WTC11 (cell line): ENCODE data around the gene TMBIM6. TPM values are rescaled to one million over a fixed set of nuclear protein-coding genes. Genes with fewer than 3 reads are reported as not detected.

Experiments used
- ATAC-seq: fragments of 200-7000 bp; cut with Tn5 transposase; 2 replicates; pipeline ENCODE4 v1.10.0; 2021; ENCODE audit warnings: mild to moderate bottlenecking, moderate library complexity
- CTCF ChIA-PET: fragments of 300-600 bp; sonication (Branson Sonifier 250); formaldehyde crosslinking; loops from one replicate; lab custom pipeline; 2021; ENCODE audit warnings: antibody characterized with exemption; lab: Charles Lee
- POLR2A ChIA-PET: fragments of 350-600 bp; sonication (Branson Sonifier 250); formaldehyde crosslinking; loops from one replicate; lab custom pipeline; 2021; ENCODE audit warnings: antibody characterized with exemption; lab: Charles Lee
- DNase-seq: peaks from one replicate; pipeline ENCODE4 v3.0.0; 2021; ENCODE audit warnings: low spot score
- H3K27ac Mint-ChIP-seq: 2 replicates; pipeline ENCODE4 v1.8.0; 2021; ENCODE audit warnings: mixed read lengths
- H3K27me3 Mint-ChIP-seq: 2 replicates; pipeline ENCODE4 v1.8.0; 2021; ENCODE audit warnings: low read depth, mild to moderate bottlenecking, moderate library complexity, mixed read lengths
- H3K36me3 Mint-ChIP-seq: 2 replicates; pipeline ENCODE4 v1.8.0; 2021; ENCODE audit warnings: mixed read lengths
- H3K4me1 Mint-ChIP-seq: 2 replicates; pipeline ENCODE4 v1.8.0; 2022; ENCODE audit warnings: mixed read lengths
- H3K4me3 Mint-ChIP-seq: 2 replicates; pipeline ENCODE4 v1.8.0; 2021; ENCODE audit warnings: mild to moderate bottlenecking, moderate library complexity, mixed read lengths
- H3K9me3 Mint-ChIP-seq: 2 replicates; pipeline ENCODE4 v1.8.0; 2021; ENCODE audit warnings: mixed read lengths
- CBFB ChIP-seq: sonication (generic); formaldehyde crosslinking; IDR thresholded peaks from 2 replicates; pipeline ENCODE4 v1.8.1; 2022; ENCODE audit warnings: mild to moderate bottlenecking, low read depth, missing genetic modification reagents
- ELF4 ChIP-seq: sonication (generic); formaldehyde crosslinking; IDR thresholded peaks from 2 replicates; pipeline ENCODE4 v1.8.1; 2022; ENCODE audit warnings: low read depth, mild to moderate bottlenecking, moderate library complexity, missing genetic modification reagents
- FOXP1 ChIP-seq: sonication (generic); formaldehyde crosslinking; IDR thresholded peaks from 2 replicates; pipeline ENCODE4 v1.8.0; 2022; ENCODE audit warnings: missing genetic modification reagents, mild to moderate bottlenecking, moderate library complexity, borderline replicate concordance
- JAZF1 ChIP-seq: fragments of 250-450 bp; sonication (Bioruptor Pico); IDR thresholded peaks from 2 replicates; pipeline ENCODE4 v1.9.0; 2021; ENCODE audit warnings: moderate library complexity, mild to moderate bottlenecking, inconsistent platforms
- KAT7 ChIP-seq: sonication (generic); formaldehyde crosslinking; IDR thresholded peaks from 2 replicates; pipeline ENCODE4 v1.8.1; 2023; ENCODE audit warnings: missing genetic modification reagents, mild to moderate bottlenecking, borderline replicate concordance
- MYBL2 ChIP-seq: sonication (generic); formaldehyde crosslinking; IDR thresholded peaks from 2 replicates; pipeline ENCODE4 v1.8.1; 2023; ENCODE audit warnings: mild to moderate bottlenecking, moderate library complexity, missing genetic modification reagents
- SMAD4 ChIP-seq: sonication (generic); formaldehyde crosslinking; IDR thresholded peaks from 2 replicates; pipeline ENCODE4 v1.8.0; 2022; ENCODE audit warnings: mild to moderate bottlenecking, missing genetic modification reagents
- SOX15 ChIP-seq: fragments of 250-450 bp; sonication (Bioruptor Pico); IDR thresholded peaks from 2 replicates; pipeline ENCODE4 v1.9.0; 2021; ENCODE audit warnings: mild to moderate bottlenecking
- TP53 ChIP-seq: sonication (generic); formaldehyde crosslinking; IDR thresholded peaks from 2 replicates; pipeline ENCODE4 v1.8.1; 2023; ENCODE audit warnings: mild to moderate bottlenecking, missing genetic modification reagents
- ZNF671 ChIP-seq: fragments of 250-450 bp; sonication (Bioruptor Pico); IDR thresholded peaks from 2 replicates; pipeline ENCODE4 v1.8.0; 2021; ENCODE audit warnings: mild to moderate bottlenecking
- total RNA-seq: library from RNA; stranded (reverse); gene quantifications from 3 replicates; pipeline ENCODE4 v1.2.3, GENCODE V29; 2021
- TF ChIP-seq, protein P1 (sequence below): sonication (generic); formaldehyde crosslinking; IDR thresholded peaks from 2 replicates; pipeline ENCODE4 v1.8.1; 2023; ENCODE audit warnings: mild to moderate bottlenecking, moderate library complexity, missing genetic modification reagents
- TF ChIP-seq, protein P2 (sequence below): sonication (generic); formaldehyde crosslinking; IDR thresholded peaks from 2 replicates; pipeline ENCODE4 v1.8.1; 2023; ENCODE audit warnings: mild to moderate bottlenecking, missing genetic modification reagents, moderate library complexity
- TF ChIP-seq, protein P3 (sequence below): sonication (generic); formaldehyde crosslinking; IDR thresholded peaks from 2 replicates; pipeline ENCODE4 v1.8.0; 2022; ENCODE audit warnings: missing genetic modification reagents
- TF ChIP-seq, protein P4 (sequence below): sonication (generic); formaldehyde crosslinking; IDR thresholded peaks from 2 replicates; pipeline ENCODE4 v1.8.1; 2022; ENCODE audit warnings: low read depth, mild to moderate bottlenecking, moderate library complexity, missing genetic modification reagents, borderline replicate concordance
- TF ChIP-seq, protein P5 (sequence below): fragments of 250-450 bp; sonication (Bioruptor Pico); IDR thresholded peaks from 2 replicates; pipeline ENCODE4 v2.1.2; 2022; ENCODE audit warnings: mild to moderate bottlenecking, moderate library complexity
- TF ChIP-seq, protein P6 (sequence below): sonication (generic); formaldehyde crosslinking; IDR thresholded peaks from 2 replicates; pipeline ENCODE4 v1.8.1; 2022; ENCODE audit warnings: low read depth, missing genetic modification reagents, borderline replicate concordance
- TF ChIP-seq, protein P7 (sequence below): sonication (generic); formaldehyde crosslinking; IDR thresholded peaks from 2 replicates; pipeline ENCODE4 v1.8.0; 2022; ENCODE audit warnings: mild to moderate bottlenecking, missing genetic modification reagents
- TF ChIP-seq, protein P8 (sequence below): sonication (generic); formaldehyde crosslinking; IDR thresholded peaks from 2 replicates; pipeline ENCODE4 v1.8.0; 2022; ENCODE audit warnings: mild to moderate bottlenecking, missing genetic modification reagents
- TF ChIP-seq, protein P9 (sequence below): sonication (generic); formaldehyde crosslinking; IDR thresholded peaks from 2 replicates; pipeline ENCODE4 v1.8.0; 2022; ENCODE audit warnings: mild to moderate bottlenecking, missing genetic modification reagents

Gene TMBIM6
- total RNA-seq, 1 experiment from 2014 or later, result 402 TPM

DNA sequence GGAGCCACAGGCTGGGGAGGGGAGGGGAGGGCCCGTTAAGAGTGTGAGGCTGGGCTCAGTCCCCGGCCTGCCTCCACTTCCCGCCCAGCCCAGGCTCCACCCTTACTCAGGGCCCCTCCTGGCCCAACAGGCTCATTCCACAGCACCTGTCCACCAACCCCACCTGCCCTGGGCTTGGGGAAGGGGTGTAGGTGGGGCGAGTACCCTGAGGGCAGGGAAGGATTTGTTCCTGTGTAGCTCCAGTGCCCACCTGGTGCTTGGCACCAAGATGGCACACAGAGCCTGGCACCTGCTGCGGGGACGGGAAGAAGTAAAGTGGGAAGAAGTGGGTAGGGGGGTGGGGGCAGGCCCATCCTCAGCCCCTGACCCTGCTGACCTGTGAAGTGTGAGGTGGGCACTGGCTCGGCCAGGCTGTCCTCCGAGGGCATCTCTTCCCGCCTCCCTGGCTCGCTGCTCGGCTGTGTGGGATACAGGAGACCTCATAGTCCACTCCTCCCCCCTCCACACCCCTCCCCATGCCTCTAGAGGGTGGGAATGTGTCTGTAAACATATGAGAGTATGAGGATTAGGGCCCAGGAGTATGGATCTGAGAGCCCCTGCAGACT lies 51.7 kb downstream of the TMBIM6 start:
- Mint-ChIP-seq H3K27me3 (no peaks in the 10 kb centered on the region), H3K4me3 (no peak overlapping the region), H3K9me3 (peaks cover under 1% of the 10 kb centered on the region; the same call in 1 of the 2 replicates), H3K27ac (no peak overlapping the region), H3K36me3 (no peaks in the 10 kb centered on the region), H3K4me1 (peaks cover 15% of the 10 kb centered on the region)
- POLR2A ChIA-PET, result no interaction called here
- DNase-seq (no peak), ATAC-seq (no peak)
- CTCF ChIA-PET, result interaction anchor here (1.0 kb wide), 1 partner anchor 15 kb away, joined by 5 read pairs; no protein-coding TSS in a partner anchor
- no peak for TF ChIP-seq CBFB (CRISPR knock-in tag)
- TF ChIP-seq, protein P1, sequence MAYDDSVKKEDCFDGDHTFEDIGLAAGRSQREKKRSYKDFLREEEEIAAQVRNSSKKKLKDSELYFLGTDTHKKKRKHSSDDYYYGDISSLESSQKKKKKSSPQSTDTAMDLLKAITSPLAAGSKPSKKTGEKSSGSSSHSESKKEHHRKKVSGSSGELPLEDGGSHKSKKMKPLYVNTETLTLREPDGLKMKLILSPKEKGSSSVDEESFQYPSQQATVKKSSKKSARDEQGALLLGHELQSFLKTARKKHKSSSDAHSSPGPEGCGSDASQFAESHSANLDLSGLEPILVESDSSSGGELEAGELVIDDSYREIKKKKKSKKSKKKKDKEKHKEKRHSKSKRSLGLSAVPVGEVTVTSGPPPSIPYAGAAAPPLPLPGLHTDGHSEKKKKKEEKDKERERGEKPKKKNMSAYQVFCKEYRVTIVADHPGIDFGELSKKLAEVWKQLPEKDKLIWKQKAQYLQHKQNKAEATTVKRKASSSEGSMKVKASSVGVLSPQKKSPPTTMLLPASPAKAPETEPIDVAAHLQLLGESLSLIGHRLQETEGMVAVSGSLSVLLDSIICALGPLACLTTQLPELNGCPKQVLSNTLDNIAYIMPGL, result no peak
- TF ChIP-seq, protein P2, sequence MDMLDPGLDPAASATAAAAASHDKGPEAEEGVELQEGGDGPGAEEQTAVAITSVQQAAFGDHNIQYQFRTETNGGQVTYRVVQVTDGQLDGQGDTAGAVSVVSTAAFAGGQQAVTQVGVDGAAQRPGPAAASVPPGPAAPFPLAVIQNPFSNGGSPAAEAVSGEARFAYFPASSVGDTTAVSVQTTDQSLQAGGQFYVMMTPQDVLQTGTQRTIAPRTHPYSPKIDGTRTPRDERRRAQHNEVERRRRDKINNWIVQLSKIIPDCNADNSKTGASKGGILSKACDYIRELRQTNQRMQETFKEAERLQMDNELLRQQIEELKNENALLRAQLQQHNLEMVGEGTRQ, result no peak
- no peak for TF ChIP-seq KAT7 (CRISPR knock-in tag)
- TF ChIP-seq, protein P3, sequence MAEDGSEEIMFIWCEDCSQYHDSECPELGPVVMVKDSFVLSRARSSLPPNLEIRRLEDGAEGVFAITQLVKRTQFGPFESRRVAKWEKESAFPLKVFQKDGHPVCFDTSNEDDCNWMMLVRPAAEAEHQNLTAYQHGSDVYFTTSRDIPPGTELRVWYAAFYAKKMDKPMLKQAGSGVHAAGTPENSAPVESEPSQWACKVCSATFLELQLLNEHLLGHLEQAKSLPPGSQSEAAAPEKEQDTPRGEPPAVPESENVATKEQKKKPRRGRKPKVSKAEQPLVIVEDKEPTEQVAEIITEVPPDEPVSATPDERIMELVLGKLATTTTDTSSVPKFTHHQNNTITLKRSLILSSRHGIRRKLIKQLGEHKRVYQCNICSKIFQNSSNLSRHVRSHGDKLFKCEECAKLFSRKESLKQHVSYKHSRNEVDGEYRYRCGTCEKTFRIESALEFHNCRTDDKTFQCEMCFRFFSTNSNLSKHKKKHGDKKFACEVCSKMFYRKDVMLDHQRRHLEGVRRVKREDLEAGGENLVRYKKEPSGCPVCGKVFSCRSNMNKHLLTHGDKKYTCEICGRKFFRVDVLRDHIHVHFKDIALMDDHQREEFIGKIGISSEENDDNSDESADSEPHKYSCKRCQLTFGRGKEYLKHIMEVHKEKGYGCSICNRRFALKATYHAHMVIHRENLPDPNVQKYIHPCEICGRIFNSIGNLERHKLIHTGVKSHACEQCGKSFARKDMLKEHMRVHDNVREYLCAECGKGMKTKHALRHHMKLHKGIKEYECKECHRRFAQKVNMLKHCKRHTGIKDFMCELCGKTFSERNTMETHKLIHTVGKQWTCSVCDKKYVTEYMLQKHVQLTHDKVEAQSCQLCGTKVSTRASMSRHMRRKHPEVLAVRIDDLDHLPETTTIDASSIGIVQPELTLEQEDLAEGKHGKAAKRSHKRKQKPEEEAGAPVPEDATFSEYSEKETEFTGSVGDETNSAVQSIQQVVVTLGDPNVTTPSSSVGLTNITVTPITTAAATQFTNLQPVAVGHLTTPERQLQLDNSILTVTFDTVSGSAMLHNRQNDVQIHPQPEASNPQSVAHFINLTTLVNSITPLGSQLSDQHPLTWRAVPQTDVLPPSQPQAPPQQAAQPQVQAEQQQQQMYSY (CRISPR knock-in tag), result no peak
- TF ChIP-seq, protein P4, sequence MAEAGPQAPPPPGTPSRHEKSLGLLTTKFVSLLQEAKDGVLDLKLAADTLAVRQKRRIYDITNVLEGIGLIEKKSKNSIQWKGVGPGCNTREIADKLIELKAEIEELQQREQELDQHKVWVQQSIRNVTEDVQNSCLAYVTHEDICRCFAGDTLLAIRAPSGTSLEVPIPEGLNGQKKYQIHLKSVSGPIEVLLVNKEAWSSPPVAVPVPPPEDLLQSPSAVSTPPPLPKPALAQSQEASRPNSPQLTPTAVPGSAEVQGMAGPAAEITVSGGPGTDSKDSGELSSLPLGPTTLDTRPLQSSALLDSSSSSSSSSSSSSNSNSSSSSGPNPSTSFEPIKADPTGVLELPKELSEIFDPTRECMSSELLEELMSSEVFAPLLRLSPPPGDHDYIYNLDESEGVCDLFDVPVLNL (CRISPR knock-in tag), result no peak
- TF ChIP-seq, protein P5, sequence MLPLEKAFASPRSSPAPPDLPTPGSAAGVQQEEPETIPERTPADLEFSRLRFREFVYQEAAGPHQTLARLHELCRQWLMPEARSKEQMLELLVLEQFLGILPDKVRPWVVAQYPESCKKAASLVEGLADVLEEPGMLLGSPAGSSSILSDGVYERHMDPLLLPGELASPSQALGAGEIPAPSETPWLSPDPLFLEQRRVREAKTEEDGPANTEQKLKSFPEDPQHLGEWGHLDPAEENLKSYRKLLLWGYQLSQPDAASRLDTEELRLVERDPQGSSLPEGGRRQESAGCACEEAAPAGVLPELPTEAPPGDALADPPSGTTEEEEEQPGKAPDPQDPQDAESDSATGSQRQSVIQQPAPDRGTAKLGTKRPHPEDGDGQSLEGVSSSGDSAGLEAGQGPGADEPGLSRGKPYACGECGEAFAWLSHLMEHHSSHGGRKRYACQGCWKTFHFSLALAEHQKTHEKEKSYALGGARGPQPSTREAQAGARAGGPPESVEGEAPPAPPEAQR (CRISPR knock-in tag), result no peak
- TF ChIP-seq, protein P6, sequence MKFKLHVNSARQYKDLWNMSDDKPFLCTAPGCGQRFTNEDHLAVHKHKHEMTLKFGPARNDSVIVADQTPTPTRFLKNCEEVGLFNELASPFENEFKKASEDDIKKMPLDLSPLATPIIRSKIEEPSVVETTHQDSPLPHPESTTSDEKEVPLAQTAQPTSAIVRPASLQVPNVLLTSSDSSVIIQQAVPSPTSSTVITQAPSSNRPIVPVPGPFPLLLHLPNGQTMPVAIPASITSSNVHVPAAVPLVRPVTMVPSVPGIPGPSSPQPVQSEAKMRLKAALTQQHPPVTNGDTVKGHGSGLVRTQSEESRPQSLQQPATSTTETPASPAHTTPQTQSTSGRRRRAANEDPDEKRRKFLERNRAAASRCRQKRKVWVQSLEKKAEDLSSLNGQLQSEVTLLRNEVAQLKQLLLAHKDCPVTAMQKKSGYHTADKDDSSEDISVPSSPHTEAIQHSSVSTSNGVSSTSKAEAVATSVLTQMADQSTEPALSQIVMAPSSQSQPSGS, result no peak
- TF ChIP-seq, protein P7, sequence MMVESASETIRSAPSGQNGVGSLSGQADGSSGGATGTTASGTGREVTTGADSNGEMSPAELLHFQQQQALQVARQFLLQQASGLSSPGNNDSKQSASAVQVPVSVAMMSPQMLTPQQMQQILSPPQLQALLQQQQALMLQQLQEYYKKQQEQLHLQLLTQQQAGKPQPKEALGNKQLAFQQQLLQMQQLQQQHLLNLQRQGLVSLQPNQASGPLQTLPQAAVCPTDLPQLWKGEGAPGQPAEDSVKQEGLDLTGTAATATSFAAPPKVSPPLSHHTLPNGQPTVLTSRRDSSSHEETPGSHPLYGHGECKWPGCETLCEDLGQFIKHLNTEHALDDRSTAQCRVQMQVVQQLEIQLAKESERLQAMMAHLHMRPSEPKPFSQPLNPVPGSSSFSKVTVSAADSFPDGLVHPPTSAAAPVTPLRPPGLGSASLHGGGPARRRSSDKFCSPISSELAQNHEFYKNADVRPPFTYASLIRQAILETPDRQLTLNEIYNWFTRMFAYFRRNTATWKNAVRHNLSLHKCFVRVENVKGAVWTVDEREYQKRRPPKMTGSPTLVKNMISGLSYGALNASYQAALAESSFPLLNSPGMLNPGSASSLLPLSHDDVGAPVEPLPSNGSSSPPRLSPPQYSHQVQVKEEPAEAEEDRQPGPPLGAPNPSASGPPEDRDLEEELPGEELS (CRISPR knock-in tag), result no peak
- TF ChIP-seq, protein P8, sequence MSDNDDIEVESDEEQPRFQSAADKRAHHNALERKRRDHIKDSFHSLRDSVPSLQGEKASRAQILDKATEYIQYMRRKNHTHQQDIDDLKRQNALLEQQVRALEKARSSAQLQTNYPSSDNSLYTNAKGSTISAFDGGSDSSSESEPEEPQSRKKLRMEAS, result no peak
- TF ChIP-seq JAZF1, result no peak
- TF ChIP-seq TP53 (CRISPR knock-in tag), result no peak
- no peak for TF ChIP-seq SMAD4
- no peak for TF ChIP-seq ZNF671
- TF ChIP-seq ELF4, result no peak
- TF ChIP-seq, protein P9, sequence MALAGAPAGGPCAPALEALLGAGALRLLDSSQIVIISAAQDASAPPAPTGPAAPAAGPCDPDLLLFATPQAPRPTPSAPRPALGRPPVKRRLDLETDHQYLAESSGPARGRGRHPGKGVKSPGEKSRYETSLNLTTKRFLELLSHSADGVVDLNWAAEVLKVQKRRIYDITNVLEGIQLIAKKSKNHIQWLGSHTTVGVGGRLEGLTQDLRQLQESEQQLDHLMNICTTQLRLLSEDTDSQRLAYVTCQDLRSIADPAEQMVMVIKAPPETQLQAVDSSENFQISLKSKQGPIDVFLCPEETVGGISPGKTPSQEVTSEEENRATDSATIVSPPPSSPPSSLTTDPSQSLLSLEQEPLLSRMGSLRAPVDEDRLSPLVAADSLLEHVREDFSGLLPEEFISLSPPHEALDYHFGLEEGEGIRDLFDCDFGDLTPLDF (CRISPR knock-in tag), result no peak
- no peak for TF ChIP-seq MYBL2
- no peak for TF ChIP-seq SOX15 (CRISPR knock-in tag)
- TF ChIP-seq FOXP1 (CRISPR knock-in tag), result no peak
